Glomerular endothelial cell (primary cell): ENCODE measurements around the gene RCVRN. TPM values are rescaled to one million over a fixed set of nuclear protein-coding genes. Genes with fewer than 3 reads are reported as not detected.
"Not testable (repeated sequence)": the region's sequence is repeated elsewhere in the genome, so short reads cannot be mapped to it uniquely, and the experiment has no call there.

ENCODE experiments used
- DNase-seq: peaks from one replicate; pipeline ENCODE4 v3.0.0-alpha.2; 2011; ENCODE audit warnings: low read depth, low spot score; ENCODE audit errors: extremely low read depth
- total RNA-seq: library from RNA; depleted of rRNA; stranded (reverse); fragments of >200 nt; gene quantifications from 2 replicates; pipeline ENCODE4 v1.2.3, GENCODE V29; 2015

The RCVRN gene
- total RNA-seq, 1 donor from 2014 or later: not detected

DNA sequence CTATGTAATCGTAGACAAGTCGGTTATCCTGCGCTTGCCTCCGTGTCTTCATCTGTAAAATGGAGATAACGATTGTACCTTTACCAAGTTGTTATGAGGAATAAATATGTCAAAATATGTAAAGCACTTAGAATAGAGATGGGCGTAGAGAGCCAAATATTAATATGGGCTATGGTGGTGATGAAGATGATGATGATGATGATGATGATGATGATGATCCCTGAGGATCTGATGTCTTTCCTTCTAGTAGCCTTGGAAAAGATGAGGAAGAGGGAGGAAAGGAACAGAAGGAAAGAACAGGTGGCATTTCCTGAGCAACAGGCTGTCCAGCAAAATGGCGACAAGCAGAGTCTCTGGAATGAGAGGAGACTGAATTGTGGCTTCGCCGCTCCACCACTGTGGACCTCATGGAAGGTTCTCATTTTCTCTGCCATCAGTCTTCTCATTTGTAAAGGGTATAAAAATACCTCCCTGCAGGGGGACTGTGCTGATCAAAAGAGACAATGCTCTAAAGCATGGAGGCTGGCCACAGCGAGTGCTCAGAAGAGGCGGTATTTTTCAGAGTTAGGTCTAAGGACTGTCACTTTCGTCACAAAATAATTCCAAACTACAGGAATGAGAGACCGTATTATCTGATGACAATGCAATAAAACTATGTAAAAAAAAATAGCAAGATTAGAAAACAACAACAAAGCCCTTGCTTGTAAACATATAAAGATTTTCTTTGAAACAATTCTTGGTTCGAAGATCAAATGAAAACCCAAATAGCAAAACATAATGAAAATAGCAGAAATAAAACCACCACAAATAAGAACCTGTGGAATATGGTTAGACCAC, 17.2 kb upstream of the RCVRN start:
- no peak for DNase-seq

- DNase-seq: not testable (repeated sequence)
These were observed 16.1 kb upstream of the RCVRN start for GRCh38 chr17:9921216-9921615.

- DNase-seq: no peak
These were observed 13.8 kb upstream of the RCVRN start for GRCh38 chr17:9918804-9919352.

DNA sequence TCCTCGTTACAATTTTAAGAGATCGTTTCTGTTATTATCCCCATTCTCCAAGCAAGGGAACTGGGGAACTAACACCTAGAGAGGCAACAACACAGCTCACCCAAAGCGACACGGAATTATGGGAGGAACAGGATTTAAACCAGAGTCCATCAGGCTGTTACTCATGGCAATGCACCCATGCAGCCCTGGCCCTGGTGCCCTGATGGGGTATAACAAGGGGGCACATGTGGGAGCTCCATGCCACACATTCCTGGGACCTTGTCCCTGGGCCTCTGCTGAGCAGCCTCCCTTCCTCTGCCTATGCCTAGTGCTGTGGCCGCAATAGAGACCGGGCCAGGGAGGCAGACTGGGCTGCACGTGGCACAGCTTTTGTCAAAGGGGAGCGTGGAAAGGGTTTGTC, 13.3 kb upstream of the RCVRN start:
- DNase-seq: no peak

DNA sequence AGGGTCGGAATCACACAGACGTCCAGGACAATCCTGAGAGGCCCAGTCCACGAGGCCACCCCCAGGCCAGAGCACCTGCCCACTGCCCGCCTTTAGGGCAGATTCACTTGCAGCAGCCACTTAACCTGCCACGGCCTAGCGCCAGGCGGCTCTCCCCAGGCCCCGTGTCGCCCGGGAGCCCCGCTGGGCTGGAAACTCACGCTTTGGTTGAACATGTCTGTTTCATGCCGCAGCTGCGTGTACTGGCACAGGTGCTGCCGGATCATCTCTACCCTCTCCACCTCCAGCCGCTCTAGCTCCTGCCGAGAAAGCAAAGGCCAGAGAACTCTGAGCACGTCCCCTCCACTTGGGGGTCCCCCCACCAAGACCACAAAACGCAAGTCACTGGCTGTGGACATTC, 12.7 kb upstream of the RCVRN start:
- DNase-seq: no peak

DNA sequence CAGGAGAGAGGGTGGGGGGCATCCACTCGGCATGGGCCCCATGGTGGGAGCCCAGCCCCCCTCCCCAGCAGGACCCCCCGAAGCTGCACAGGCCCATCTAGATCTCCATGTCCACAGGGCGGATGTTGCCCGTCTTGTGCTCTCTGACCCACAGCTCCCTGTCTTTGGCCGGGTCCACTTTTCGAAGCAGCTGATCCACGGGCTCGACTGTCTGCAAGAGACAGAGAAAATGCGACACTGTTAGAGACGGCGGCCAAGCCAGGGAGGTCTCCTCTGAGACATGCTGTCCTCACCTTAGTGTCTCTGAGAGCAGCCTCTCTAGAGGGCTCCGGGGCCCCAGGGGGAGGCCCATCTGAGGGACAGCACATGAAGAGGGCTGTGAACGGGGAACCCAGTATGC, 12.1 kb upstream of the RCVRN start:
- no peak for DNase-seq

GRCh38 chr17:9916108-9916507, 11.0 kb upstream of the RCVRN start:
- DNase-seq: no peak

DNA sequence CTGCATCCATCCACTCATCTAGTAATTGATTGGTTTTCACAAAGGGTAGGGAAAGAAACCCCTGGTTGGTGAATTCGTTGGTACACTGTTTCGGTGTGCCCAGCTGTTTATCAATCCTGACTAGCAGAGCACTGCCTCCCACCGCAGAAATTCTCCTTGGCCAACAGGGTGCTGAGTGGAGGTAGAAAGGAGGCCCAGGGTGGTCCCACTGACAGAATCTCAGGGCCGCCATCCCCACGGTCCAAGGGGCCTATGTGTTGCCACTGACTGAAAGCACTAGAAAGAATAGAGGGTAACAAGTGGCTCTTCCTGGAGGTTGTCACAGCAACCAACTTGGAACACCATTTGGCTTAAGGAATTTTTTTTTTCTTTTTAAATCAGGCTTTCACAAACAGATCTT, 8.4 kb upstream of the RCVRN start:
- no peak for DNase-seq

GRCh38 chr17:9912121-9913099, 7.3 kb upstream of the RCVRN start:
- no peak for DNase-seq

DNA sequence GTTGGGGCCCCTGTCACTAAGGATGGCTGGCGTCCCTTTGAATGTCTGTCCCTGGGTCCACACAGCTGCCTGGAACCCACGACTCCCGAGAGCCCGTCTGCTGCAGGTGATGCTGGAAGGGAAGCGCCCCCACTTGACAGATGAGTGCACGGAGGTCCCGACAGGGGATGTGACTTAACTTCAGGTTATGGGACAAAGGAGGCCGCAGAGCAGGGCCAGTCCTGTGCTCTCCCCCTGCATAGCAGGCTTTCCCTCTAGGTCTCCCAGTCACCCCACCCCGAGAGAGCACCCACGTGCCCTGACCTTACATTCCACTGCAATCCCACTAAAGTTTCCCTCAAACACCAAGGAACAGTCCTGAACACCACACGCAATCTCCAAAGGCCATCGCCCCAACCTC, 6.0 kb upstream of the RCVRN start:
- no peak for DNase-seq

GRCh38 chr17:9908649-9909042, 3.6 kb upstream of the RCVRN start:
- DNase-seq: no peak

- no peak for DNase-seq
These were observed 3.0 kb upstream of the RCVRN start for GRCh38 chr17:9907883-9908648.

- no peak for DNase-seq
These were observed 2.1 kb upstream of the RCVRN start for GRCh38 chr17:9907131-9907530.

DNA sequence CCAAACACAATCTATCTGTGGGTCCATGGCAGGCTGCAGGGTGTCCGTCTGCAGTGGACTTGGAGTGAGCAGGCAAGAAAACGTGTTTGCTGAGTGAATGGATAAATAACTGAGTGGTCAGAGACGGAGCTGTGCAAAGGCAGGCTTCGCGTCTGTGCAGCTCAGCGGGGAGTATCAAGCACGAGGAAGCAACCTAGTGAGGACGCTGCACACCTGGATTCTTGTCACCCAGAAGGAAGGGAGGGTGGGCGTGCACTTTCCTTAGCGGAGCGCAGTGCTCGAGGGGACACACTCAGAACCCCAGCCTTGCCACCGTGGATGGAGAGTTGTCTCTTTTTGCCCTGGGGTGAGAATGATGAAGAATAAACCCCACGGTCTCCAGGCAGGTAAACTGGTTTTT, 1.5 kb upstream of the RCVRN start:
- no peak for DNase-seq

GRCh38 chr17:9905902-9906301, 831 bp upstream of the RCVRN start:
- DNase-seq: no peak

DNA sequence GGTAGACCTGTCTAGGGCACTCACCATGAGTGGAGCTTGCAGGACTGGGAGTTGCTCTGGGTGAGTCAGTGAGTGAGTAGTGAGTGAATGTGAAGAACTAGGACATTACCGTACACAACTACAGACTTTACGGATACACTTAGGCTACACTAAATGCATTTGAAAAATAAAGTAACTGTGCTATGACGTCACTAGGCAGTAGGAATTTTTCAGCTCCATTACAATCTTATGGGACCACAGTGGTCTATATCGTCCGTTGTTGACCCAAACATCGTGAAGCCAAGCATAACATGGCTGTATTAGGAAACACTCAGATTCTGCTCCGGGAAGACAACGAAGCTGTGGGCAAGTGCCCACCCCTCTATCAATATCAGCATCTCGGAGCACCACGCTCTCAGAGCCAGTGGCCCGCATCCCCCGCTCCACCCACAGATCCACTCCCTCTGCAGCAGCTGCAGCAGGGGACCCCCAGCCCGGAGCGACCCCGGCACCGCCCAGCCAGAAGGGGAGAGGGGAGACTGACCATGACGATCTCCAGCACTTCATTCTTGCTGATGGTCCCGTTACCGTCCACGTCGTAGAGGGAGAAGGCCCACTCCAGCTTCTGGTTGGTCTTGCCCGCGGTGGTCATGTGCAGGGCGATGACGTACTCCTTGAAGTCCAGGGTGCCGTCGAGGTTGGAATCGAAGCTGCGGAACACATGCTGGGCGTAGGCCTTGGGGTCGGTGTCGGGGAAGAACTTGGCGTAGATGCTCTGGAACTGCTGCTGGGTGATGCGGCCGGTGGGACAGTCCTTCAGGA, 594 bp downstream of the RCVRN start:
- no peak for DNase-seq

GRCh38 chr17:9902120-9902519, 3.0 kb downstream of the RCVRN start:
- no peak for DNase-seq

- no peak for DNase-seq
These were observed 4.3 kb downstream of the RCVRN start for GRCh38 chr17:9900784-9901183.

DNA sequence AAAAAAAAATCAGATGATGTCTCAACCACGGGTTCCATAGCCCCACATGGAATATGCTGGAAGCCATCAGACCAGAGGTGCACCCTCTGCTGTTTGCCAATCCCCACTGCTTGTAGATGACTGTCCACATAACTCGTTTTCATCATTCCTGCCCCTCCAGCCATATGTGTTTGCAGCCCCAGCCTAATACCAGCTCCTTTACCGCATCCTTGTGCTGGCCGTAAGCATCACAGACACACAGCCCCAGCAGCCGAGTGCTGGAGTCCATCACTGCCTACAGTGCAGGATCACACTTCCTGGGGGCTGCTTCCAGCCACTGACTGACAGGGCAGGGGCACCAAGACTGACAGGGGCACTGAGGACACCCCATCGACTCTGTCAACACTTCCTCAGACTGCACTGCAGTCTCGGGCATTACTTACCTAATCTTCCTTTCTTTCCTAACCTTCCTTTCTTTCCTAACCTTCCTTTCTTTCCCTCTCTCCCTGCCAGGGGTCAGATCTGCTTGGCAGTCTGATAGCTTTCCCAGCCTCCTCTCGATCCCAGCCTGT, 5.0 kb downstream of the RCVRN start:
- DNase-seq: no peak
